SH-SY5Y (cell line): ENCODE measurements around the gene NEK7.

Experiments used
- GATA2 ChIP-seq: IDR thresholded peaks from 2 replicates; pipeline ENCODE4 v1.6.1; 2011; ENCODE audit warnings: mild to moderate bottlenecking, low read depth, low read length
- GATA3 ChIP-seq: IDR thresholded peaks from 2 replicates; pipeline ENCODE4 v1.6.1; 2011; ENCODE audit warnings: low read depth, mild to moderate bottlenecking, low read length, moderate library complexity

DNA sequence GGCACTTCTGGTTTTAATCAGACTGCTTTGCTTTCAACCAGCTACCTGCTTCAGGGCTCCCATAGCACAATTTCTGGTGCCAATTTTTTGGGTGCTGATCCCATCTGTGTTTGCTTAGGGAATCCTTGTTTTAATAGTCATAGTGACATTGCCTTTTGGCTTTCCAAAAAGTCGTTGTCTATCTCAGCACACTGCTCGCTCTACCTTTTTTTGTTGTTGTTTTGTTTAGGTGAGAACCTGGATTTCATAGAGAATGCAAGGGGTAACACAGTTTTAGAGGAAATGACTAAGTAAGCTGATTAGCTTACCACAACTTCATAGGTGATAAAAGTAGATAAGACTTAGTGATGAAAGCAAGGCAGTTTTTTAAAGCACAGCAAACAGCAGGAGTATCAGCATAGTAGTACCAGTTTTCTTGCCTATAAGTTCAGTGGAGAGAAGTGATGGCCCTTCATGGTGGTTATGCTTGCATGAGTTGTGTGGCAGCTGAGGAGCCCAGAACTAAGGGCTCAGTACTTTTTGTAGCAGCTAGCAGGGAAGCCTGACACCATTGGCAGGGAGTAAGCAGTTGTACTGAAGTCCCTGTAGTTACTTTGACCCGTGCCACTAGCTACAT, 31.3 kb downstream of the NEK7 start:
- TF ChIP-seq GATA2: no peak
- TF ChIP-seq GATA3: no peak
